ENCODE data around the gene PLAAT3.
A peak's percentile ranks its signal among the peaks of the same experiment; 100 is the strongest.
"Not testable (repeated sequence)": the region's sequence is repeated elsewhere in the genome, so short reads cannot be mapped to it uniquely, and the experiment has no call there.

The PLAAT3 gene

GRCh38 chr11:63614136-63614671 lies at the start of gene PLAAT3:
Gene PLAAT3, minus strand, starts transcription at chr11:63614433. Its CDS starts 419 bp downstream, at chr11:63614014.
- DNase-seq: peak; percentile 16

DNA sequence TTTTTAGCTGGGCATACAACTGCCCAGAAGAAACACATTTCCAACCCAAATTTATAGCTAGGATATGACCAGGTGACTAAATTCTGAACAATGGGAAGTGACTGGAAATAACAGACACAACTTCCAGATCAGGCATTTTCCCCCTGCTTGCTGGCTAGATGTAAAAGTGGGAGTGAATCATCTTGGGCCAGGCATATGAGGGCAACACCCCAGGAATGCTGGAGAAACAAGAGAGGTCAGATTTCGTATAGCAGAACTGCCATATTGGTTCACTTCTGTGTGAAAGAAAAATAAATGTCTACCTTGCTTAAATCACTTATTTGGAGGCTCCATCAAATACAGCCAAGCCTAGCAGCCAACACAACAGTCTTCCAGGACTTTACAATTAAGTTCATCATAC lies 49.6 kb upstream of the PLAAT3 start:
- peak; percentile 84 for DNase-seq

GRCh38 chr11:63660972-63661371 lies 46.7 kb upstream of the PLAAT3 start:
- no peak for DNase-seq

DNA sequence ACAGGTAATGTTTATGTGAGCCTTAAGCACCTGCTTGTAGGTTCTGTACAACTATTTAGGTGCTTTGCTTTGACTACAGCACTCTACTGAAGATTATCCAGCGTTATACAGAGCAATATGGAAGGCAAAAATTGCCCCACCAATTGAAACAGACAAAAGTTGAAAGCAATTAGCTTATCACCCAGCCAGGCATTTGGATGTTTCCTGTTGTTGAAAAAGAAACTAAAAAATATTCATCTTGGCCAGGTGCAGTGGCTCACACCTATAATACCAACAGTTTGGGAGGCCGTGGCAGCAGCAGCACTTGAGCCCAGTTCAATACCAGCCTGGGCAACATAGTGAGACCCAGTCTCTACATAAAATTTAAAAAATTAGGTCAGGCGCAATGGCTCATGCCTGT lies 38.4 kb upstream of the PLAAT3 start:
- no peak for DNase-seq

GRCh38 chr11:63643205-63643604 lies 29.0 kb upstream of the PLAAT3 start:
- DNase-seq: no peak

GRCh38 chr11:63641727-63642126 lies 27.5 kb upstream of the PLAAT3 start:
- peak; percentile 35 for DNase-seq

DNA sequence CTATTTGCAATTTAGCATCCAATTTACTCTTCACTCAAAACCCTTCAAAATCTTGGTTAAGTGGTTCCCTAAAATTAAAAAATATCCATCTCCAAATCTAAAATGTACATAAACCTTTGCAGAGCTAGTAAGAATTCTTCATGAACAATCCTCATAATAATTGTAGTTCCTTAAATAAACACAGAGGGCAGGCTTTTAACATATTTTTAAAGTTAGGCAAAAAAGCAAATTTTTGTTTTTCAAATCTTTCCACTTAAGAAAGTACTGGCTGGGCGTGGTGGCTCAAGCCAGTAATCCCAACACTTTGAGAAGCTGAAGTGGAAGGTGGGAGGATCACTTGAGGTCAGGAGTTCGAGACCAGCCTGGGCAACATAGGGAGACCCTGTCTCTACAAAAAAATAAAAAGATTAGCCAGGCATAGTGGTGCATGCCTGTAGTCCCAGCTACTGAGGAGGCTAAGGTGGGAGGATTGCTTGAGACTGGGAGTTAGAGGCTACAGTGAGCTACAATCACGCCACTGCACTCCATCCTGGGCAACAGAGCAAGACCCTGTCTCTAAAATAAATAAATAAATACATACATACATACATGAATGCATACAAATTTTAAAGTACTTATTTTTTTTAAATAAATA lies 25.1 kb upstream of the PLAAT3 start:
- DNase-seq: peak; percentile 42

- not testable (repeated sequence) for DNase-seq
Measured at GRCh38 chr11:63638436-63638835, 24.2 kb upstream of the PLAAT3 start.

DNA sequence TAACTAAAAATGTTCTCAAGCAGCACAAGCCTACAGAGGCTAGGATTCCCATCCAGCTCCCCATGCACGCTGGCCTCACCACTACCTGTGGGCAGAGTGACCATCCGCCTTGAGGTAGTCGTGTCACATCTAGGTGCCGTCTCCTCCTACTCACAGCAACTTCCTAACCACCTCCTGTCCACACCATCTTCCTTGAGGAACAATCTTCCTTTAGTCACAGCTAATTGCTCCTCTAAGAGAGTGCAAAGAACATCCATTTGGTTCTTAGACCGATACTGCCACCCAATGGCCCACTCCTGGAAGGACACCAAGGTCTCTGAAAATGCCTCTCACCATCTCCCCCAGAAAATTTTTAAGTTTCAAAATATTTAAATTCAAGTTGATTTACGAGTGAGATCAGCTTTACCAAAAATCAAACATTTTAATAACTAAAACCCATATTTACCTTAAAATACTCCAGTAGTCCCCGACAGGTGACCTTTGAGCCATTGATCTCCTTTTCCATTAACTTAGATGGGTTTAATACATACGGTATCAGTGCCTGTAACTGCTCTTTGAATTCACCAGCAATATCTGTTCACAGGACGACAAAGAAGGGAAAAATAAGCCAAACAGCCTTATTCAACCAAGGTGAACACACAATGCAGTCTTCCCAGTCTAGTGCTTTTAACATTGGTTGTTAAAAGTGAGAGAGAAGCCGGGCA lies 21.7 kb upstream of the PLAAT3 start:
- DNase-seq: peak; percentile 43

DNA sequence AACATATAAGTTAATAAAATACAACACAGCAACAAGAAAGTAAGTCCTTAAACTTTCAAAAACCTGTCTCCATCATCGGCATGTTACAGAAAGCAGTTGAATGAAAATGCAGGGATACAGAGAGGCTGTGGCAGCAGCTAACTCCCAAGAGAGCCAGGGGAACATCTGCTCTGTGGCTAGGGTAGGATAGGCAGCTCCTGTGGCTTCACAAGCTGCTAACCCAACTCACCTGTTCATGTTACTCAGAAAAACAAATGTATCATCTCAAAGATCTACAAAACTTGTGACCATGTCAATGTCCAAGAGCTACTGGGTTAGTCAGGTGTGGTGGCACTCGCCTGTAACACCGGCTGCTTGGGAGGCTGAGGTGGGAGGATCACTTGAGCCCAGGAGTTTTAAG lies 15.2 kb upstream of the PLAAT3 start:
- no peak for DNase-seq

DNA sequence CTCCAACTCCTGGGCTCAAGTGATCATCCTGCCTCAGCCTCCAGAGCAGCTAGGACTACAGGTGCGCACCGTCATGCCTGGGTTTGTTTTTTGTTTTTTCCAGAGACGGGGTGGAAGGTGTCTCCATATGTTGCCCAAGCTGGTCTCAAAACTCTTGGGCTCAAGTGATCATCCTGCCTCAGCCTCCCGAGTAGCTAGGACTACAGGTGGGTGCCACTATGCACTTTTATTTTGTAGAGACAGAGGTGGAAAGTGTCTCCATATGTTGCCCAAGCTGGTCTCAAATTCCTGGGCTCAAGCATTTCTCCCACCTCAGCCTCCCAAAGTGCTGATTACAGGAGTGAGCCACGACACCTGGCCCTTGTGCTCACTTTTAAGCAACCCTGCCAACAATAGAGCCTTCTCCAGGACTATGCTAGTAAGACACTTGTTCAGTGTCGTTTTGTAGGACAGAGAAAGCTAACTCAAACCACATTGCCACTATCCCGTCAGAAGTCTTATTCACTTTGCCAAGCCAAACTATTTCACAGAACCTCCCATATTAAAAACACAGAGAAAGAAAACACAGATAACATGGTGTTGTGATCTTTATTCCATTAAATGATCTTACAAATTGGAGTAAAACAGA lies 9.4 kb upstream of the PLAAT3 start:
- no peak for DNase-seq

DNA sequence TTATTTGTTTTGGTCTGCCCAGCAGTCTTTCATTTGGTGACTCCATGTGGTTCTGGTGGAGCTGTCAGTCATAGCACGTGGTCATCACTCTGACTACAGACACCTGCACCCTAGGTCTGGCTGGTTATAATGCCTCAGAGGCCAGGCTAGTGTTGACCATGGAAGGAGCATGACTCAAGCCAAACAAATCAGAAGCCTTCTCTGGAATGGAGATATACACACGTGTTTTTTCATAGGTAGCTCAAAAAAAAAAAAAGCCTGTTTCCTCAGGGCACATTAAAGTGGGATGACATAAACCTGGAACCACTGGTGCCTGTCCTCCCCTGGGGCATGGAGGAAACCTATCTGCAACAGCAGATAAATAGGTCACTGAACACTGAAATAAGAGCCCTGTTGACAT lies 8.1 kb upstream of the PLAAT3 start:
- no peak for DNase-seq

DNA sequence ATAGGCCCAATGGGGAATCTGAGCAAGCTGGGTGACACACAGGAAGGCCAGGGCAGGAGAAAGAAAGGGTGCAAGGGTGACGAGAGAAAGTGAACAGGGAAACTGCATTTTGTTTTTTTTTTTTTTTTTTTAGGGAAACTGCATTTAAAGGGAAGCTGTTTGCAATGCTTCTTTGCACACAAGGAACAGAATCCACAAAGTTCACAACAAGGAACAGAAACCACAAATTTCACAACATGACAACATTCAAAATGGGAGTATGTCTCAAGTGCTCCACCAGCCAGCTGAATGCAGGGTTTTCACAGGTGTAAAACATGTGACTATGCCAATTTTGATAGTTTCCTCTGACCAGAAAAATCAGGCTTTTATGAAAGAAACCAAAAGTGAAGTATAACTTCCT lies 6.8 kb upstream of the PLAAT3 start:
- DNase-seq: no peak

GRCh38 chr11:63619967-63620366 lies 5.7 kb upstream of the PLAAT3 start:
- no peak for DNase-seq

- not testable (repeated sequence) for DNase-seq
Measured at GRCh38 chr11:63617686-63618085, 3.5 kb upstream of the PLAAT3 start.

DNA sequence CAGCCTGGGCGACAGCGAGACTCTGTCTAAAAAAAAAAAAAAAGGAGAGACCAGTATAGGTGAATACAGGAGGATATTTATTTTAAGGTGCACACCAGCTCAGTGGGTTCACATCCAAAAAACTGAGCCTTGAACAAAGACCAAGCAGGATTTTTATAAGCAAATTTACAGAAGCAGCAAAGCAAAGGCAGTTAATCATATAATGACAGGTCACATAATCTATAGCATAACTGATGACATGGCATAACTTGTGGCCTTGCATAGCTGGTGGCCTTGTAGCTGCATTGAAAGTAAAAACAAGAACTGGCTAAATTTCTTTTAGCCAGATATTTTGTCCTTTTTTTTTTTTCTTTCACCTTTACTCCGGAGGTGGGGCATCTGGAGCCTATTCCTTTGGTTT lies 2.7 kb upstream of the PLAAT3 start:
- no peak for DNase-seq

GRCh38 chr11:63613517-63614135 lies 607 bp downstream of the PLAAT3 start:
- no peak for DNase-seq

- no peak for DNase-seq
Measured at GRCh38 chr11:63612181-63612580, 2.1 kb downstream of the PLAAT3 start.

DNA sequence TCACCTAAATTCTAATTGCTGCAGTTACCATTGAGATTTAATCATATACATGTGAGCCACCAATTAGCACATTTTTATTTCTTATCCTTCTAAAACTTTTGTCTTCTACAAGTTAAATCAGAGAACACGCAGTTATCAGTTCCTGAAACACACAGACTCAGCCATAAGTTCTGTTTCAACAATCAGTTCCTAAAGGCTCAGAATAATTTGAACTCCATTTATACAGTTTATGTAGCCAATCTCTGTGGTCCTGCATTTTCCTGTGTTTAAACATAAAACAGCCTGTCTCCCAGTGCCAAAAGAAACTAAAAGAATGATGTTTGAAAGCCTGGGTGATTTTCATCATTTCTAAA lies 2.9 kb downstream of the PLAAT3 start:
- DNase-seq: no peak

GRCh38 chr11:63610604-63611394 lies 3.4 kb downstream of the PLAAT3 start:
- no peak for DNase-seq

GRCh38 chr11:63609971-63610580 lies 4.2 kb downstream of the PLAAT3 start:
- DNase-seq: no peak

DNA sequence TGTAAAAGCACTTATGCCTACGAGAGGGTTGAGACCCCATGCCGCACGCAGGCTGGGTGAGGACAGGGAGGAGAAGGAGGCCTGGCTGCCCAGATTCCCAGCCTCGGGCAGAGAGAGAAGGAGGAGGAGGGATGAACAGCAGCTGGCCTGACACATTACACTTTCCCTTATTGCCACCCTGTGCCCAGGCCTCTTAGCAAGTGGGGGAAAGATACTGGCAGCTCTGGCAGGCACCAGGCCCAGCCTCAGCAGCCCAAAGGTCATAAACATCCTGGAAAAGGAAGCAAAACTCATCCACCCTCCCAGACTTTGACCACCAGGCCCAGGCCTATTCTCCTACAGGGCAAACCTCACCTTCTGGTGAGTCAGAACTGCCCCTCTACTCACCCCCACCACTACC lies 4.7 kb downstream of the PLAAT3 start:
- no peak for DNase-seq

Measured in HCEC 1CT (cell line).